Omental fat pad (tissue), 4 donors: Measurements from ENCODE around the gene AK2. TPM values are rescaled to one million over a fixed set of nuclear protein-coding genes. Genes with fewer than 3 reads are reported as not detected.

Source experiments
- ATAC-seq: fragments of 150-250 bp; one replicate; pipeline ENCODE4 v1.9.1; 2016; ENCODE audit warnings: mild to moderate bottlenecking, moderate library complexity; ENCODE audit not compliant: low FRiP score
- DNase-seq: peaks from one replicate; pipeline ENCODE4 v3.0.0-alpha.2; 2019; ENCODE audit warnings: low spot score
- total RNA-seq, 4 donors: library from RNA; depleted of rRNA; stranded (reverse); fragments of >200 nt; gene quantifications; one replicate each; pipeline ENCODE4 v1.1.0, GENCODE V29; 2016
- TF ChIP-seq, protein P1 (sequence below), 3 donors: fragments of 450-650 bp; IDR thresholded peaks; one replicate each; pipeline ENCODE4 v1.5.1; 2016 to 2017; ENCODE audit warnings: antibody characterized with exemption in 3 of 3, mild to moderate bottlenecking in 3 of 3, moderate library complexity in 2 of 3

AK2 gene
- total RNA-seq, 4 donors from 2014 or later = 146 to 297 (median 161) TPM

DNA sequence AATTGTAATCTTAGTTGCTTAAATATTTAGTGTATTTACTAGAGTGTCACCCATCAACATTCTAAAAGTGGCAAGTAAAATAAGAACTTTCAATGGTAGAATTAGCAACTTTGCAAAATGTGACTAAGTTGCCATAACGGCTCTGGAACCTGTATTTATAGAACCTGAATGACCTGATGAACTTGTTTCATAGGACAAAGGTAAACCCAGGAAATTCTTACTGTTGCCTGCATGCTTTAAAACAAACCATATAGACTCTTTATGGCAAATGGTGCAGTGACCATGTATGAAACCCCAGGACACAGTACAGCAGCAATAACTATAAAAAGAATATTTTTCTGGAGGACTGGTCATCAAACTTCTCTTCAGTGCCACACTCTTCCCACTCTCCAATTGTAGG is 22.9 kb downstream of the AK2 start:
- TF ChIP-seq, protein P1, sequence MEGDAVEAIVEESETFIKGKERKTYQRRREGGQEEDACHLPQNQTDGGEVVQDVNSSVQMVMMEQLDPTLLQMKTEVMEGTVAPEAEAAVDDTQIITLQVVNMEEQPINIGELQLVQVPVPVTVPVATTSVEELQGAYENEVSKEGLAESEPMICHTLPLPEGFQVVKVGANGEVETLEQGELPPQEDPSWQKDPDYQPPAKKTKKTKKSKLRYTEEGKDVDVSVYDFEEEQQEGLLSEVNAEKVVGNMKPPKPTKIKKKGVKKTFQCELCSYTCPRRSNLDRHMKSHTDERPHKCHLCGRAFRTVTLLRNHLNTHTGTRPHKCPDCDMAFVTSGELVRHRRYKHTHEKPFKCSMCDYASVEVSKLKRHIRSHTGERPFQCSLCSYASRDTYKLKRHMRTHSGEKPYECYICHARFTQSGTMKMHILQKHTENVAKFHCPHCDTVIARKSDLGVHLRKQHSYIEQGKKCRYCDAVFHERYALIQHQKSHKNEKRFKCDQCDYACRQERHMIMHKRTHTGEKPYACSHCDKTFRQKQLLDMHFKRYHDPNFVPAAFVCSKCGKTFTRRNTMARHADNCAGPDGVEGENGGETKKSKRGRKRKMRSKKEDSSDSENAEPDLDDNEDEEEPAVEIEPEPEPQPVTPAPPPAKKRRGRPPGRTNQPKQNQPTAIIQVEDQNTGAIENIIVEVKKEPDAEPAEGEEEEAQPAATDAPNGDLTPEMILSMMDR (IDR thresholded peaks at IDR 0.05) = no peak
- DNase-seq = no peak
- ATAC-seq = no peak

DNA sequence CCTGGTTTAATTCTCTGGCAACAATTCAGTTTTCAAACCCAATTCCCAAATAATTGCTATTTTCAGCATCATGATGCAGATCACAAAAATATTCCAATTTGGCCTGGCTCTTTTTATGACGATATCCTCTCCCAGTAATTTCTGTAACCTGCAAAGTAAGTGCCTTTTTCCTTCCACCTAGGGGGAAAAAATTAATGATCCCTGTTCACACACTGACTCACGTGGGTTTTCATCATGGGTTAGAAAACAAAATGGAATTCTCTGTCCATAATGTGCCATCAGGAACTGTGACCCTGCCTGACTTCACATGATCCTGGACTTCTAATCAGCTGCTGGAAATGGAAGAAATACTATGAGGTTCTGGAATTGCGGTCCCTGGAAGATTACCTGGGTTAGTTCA is 24.5 kb downstream of the AK2 start:
- no peak for ATAC-seq
- TF ChIP-seq, protein P1 (IDR thresholded peaks at IDR 0.05) = no peak
- DNase-seq = no peak

DNA sequence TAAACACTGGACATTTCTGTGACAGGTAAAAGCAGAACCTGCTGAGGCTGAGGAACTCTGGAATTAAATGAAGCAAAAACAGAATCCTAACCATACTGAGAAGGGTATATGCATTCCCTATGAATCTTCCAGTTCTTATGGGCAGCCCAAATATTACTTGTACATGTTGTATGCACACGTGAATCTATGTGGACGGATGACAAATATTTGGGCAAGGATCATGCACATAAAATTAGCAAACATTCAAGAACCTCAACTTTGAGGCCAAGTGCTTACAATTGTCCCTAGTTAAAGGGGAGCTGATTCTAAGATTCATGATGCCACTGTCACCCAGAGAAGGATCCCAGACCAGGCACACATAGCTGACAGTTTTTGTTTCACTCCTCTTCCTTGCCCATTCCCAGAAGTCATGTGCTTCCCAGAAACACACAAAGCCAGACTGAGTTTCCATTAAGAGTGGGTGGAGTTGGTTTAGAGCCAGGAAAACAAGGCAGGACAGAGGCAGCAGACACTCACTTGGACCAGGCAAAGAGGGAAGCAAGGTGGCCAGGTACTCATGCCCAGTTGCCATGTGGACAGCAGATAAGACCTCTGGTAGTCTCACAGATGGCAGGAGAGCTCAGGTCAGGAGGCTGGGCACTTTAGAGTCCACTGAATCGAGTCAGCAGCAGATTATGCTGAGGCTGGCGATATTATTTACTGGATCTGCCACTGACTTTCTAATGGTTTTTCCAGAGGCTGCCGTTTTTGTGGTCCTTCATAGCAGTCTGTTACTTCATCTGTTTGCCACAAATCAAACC is 25.6 kb downstream of the AK2 start:
- peak; percentile 34 for ATAC-seq
- no peak for DNase-seq
- TF ChIP-seq, protein P1 (IDR thresholded peaks at IDR 0.05) = no peak

DNA sequence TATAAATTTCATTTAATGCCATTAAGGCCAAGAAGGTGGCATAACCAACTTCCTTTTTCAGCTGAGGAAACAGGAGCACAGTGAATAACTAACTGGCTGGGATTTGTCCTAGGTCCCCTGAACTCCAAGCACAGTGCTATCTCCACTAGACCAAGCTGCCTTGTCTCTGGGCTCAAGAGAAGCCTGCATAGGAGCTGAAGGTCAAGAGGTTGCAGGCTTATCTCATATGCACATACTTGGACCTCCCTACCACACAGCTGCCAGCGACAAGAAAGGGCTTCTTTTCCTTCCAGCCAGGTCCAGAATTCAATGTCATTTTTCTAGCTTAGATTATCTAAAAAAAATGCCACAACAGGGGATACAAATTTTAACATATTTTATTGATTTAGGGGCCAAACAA is 27.1 kb downstream of the AK2 start:
- TF ChIP-seq, protein P1 (IDR thresholded peaks at IDR 0.05) = no peak
- DNase-seq (no peak), ATAC-seq (no peak)

DNA sequence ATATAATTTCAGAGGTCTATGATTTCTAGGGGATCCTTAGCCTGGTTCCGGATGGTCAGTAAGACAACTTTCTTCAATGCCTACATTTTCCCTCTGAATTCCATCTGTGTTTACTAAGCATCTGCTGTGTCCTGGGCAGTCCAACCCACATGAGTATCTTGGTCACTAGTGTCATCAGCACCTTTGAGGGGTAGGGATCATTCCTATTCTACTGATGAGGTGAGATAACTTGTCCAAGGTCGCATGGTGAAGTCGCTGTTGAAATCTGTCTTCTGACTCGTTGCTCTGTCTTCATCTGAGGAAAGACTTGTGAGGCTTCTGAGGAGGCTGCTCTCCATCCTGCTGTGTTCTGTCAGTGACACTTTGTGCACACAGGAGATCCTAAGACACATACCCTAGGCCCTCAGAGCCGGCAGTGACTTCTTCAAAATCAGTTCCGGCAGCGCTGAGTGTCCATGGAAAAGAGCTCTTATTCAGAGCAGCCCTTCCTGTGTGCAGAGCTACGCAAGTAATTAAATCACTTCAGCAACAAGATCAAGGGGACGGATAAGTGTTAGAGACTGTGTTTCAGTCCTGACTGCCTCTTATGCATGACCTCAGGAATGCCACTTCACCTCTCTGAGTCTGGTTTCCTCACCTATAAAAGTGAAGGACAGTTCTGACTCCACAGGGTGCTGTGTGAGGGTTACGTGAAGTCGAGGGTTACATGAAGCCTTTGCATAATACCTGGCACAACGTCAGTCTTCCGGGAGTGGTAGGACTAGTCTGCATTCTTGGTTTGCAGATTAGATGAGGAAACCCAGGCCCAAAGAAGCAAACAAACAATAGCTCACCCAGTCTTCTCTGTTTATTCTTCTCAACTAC is 28.4 kb downstream of the AK2 start:
- DNase-seq (no peak), ATAC-seq (no peak)
- TF ChIP-seq, protein P1 (IDR thresholded peaks at IDR 0.05) = no peak

DNA sequence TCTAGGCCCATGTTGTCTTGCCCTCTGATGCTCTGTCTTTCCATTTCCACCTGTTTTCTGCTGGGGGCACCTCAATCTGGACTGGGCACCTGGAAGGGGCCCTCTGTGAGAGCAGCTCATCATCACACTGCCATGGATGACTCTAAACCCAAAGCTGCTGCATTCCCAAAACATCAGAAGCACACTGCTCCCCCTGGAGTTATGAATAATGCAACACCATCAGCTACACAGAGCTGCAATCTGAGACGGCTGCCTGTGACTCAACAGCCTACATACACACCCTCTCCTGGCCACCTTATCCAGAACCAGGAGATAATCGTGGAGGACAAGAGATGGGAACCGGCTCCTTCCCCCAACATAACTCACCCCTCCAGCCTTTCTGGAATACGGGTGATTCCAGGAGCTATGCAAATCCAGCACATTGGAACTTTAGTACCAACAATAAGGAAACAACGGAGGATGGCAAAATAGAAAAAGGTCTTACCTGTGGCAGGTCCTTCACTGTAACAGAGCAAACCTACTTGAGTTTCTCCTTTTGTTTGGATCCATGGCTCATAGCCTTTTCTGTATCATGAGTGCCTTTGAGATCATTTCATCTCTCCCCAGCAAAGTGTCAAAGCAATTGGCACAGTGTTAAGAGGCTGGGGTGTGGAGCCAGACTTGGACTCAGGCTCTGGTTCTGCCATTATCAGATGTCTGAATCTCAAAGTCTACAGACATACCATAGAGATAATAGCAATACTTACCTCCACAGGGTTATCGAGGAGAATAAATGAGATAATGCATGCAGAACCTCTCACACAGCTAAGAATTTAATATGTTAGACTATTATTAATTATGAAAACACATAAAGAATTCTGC is 29.3 kb downstream of the AK2 start:
- no peak for DNase-seq
- peak; percentile 89 for ATAC-seq
- TF ChIP-seq, protein P1 (IDR thresholded peaks at IDR 0.05) = no peak
